GM23338 (cell line): Measurements from ENCODE around the gene HADHA. TPM values are rescaled to one million over a fixed set of nuclear protein-coding genes. Genes with fewer than 3 reads are reported as not detected.

Experiments used
- ATAC-seq: fragments of 200-7000 bp; cut with Tn5 transposase; 3 replicates; pipeline ENCODE4 v1.9.1; 2020
- DNase-seq: peaks from one replicate; pipeline ENCODE4 v3.0.0-alpha.2; 2015; ENCODE audit warnings: low spot score
- H2AFZ ChIP-seq: fragments of 200-600 bp; sonication (generic); 2 replicates; pipeline ENCODE4 v1.8.0; 2016; ENCODE audit warnings: antibody characterized with exemption, mild to moderate bottlenecking, moderate library complexity
- H3F3A ChIP-seq: fragments of 200-600 bp; sonication (generic); replicated peaks from 2 replicates; pipeline ENCODE4 v1.8.0; 2017; ENCODE audit warnings: antibody characterized with exemption, mixed run types, low read depth
- H3K27ac ChIP-seq: fragments of 200-600 bp; sonication (generic); 2 replicates; pipeline ENCODE4 v1.6.1; 2016; ENCODE audit warnings: low read depth
- H3K27me3 ChIP-seq: fragments of 200-600 bp; sonication (generic); 2 replicates; pipeline ENCODE4 v1.8.0; 2016; ENCODE audit warnings: mild to moderate bottlenecking, mixed run types, moderate library complexity; ENCODE audit not compliant: insufficient read depth
- H3K36me3 ChIP-seq: fragments of 200-600 bp; sonication (generic); 2 replicates; pipeline ENCODE4 v1.8.0; 2016; ENCODE audit warnings: mild to moderate bottlenecking; ENCODE audit not compliant: insufficient read depth
- H3K4me1 ChIP-seq: fragments of 200-600 bp; sonication (generic); 2 replicates; pipeline ENCODE4 v1.8.0; 2016; ENCODE audit warnings: mild to moderate bottlenecking, moderate library complexity; ENCODE audit not compliant: insufficient read depth
- H3K4me2 ChIP-seq: fragments of 200-600 bp; sonication (generic); 2 replicates; pipeline ENCODE4 v1.7.1; 2017; ENCODE audit warnings: mixed run types
- H3K4me3 ChIP-seq: fragments of 200-600 bp; sonication (generic); 2 replicates; pipeline ENCODE4 v1.6.1; 2016; ENCODE audit warnings: mixed run types
- H3K79me2 ChIP-seq: fragments of 200-600 bp; sonication (generic); replicated peaks from 2 replicates; pipeline ENCODE4 v1.8.0; 2017; ENCODE audit warnings: mild to moderate bottlenecking; ENCODE audit not compliant: insufficient read depth
- H3K9me2 ChIP-seq: fragments of 200-600 bp; sonication (generic); 2 replicates; pipeline ENCODE4 v1.8.0; 2017; ENCODE audit not compliant: insufficient read depth
- H4K20me1 ChIP-seq: fragments of 200-600 bp; sonication (generic); replicated peaks from 2 replicates; pipeline ENCODE4 v1.8.0; 2017; ENCODE audit warnings: mild to moderate bottlenecking; ENCODE audit not compliant: insufficient read depth
- H3K27ac Mint-ChIP-seq: 2 replicates; pipeline ENCODE4 v1.8.0; 2020; ENCODE audit warnings: inconsistent platforms, mild to moderate bottlenecking, moderate library complexity, mixed read lengths
- H3K27me3 Mint-ChIP-seq: 3 replicates; pipeline ENCODE4 v1.8.0; 2022; ENCODE audit warnings: low read depth, mild to moderate bottlenecking, moderate library complexity, mixed read lengths, inconsistent platforms; ENCODE audit not compliant: insufficient read depth, poor library complexity
- H3K36me3 Mint-ChIP-seq: 3 replicates; pipeline ENCODE4 v1.8.0; 2021; ENCODE audit warnings: low read depth, mild to moderate bottlenecking, inconsistent platforms, moderate library complexity, mixed read lengths
- H3K4me1 Mint-ChIP-seq: 3 replicates; pipeline ENCODE4 v1.8.0; 2020; ENCODE audit warnings: mild to moderate bottlenecking, inconsistent platforms, mixed read lengths
- H3K4me3 Mint-ChIP-seq: 3 replicates; pipeline ENCODE4 v1.8.0; 2021; ENCODE audit warnings: moderate library complexity, mild to moderate bottlenecking, inconsistent platforms, mixed read lengths
- H3K9me3 Mint-ChIP-seq: 3 replicates; pipeline ENCODE4 v1.8.0; 2020; ENCODE audit warnings: moderate library complexity, mild to moderate bottlenecking, inconsistent platforms, mixed read lengths
- CREB1 ChIP-seq: fragments of 250-450 bp; sonication (Bioruptor Pico); IDR thresholded peaks from 2 replicates; pipeline ENCODE4 v1.5.0; 2020; ENCODE audit warnings: low read depth, mild to moderate bottlenecking, moderate library complexity
- EZH2 ChIP-seq: fragments of 200-600 bp; sonication (generic); IDR thresholded peaks from one replicate; pipeline ENCODE4 v1.8.0; 2017; ENCODE audit warnings: antibody characterized with exemption, mild to moderate bottlenecking, low read depth; ENCODE audit not compliant: unreplicated experiment
- EZH2phosphoT487 ChIP-seq: fragments of 200-600 bp; sonication (generic); IDR thresholded peaks from one replicate; pipeline ENCODE4 v1.8.1; 2018; ENCODE audit warnings: antibody characterized with exemption; ENCODE audit not compliant: unreplicated experiment
- JUNB ChIP-seq: IDR thresholded peaks from one replicate; pipeline ENCODE4 v1.6.1; 2016; ENCODE audit warnings: antibody characterized with exemption; ENCODE audit not compliant: unreplicated experiment
- NANOG ChIP-seq: IDR thresholded peaks from 2 replicates; pipeline ENCODE4 v1.6.1; 2016; ENCODE audit warnings: antibody characterized with exemption, borderline replicate concordance
- POLR2AphosphoS5 ChIP-seq: IDR thresholded peaks from 2 replicates; pipeline ENCODE4 v1.6.1; 2016; ENCODE audit warnings: antibody characterized with exemption, low read depth
- STAT1 ChIP-seq: IDR thresholded peaks from one replicate; pipeline ENCODE4 v1.6.1; 2016; ENCODE audit warnings: antibody characterized with exemption; ENCODE audit not compliant: unreplicated experiment
- ZNF114 ChIP-seq: fragments of 250-450 bp; sonication (Bioruptor Pico); IDR thresholded peaks from 2 replicates; pipeline ENCODE4 v1.5.0; 2020; ENCODE audit warnings: mild to moderate bottlenecking, moderate library complexity
- ZNF331 ChIP-seq: fragments of 250-450 bp; sonication (Bioruptor Pico); IDR thresholded peaks from 2 replicates; pipeline ENCODE4 v1.5.0; 2020; ENCODE audit warnings: low read depth, mild to moderate bottlenecking, moderate library complexity
- polyA plus RNA-seq: library from polyadenylated mRNA; unstranded; fragments of >200 nt; fragmentation: Nextera tagmentation; extraction: Ambion mirVana; gene quantifications from 2 replicates; pipeline ENCODE4 v1.2.1, GENCODE V29; 2016
- total RNA-seq: library from RNA; depleted of rRNA; stranded (reverse); fragments of >200 nt; shearing (Covaris generic); gene quantifications from 2 replicates; pipeline ENCODE4 v1.2.3, GENCODE V29; 2014
- TF ChIP-seq, protein P1 (sequence below): IDR thresholded peaks from 2 replicates; pipeline ENCODE4 v1.6.1; 2016; ENCODE audit warnings: antibody characterized with exemption
- TF ChIP-seq, protein P2 (sequence below): fragments of 250-450 bp; sonication (Bioruptor Pico); IDR thresholded peaks from 2 replicates; pipeline ENCODE4 v1.5.0; 2020; ENCODE audit warnings: mild to moderate bottlenecking, moderate library complexity
- TF ChIP-seq, protein P3 (sequence below): IDR thresholded peaks from one replicate; pipeline ENCODE4 v1.6.1; 2018; ENCODE audit warnings: antibody characterized with exemption; ENCODE audit not compliant: unreplicated experiment
- TF ChIP-seq, protein P4 (sequence below), 2 experiments: fragments of 200-600 bp in 1 of 2; sonication (generic) in 1 of 2; conservative IDR thresholded peaks; 2 replicates each; pipeline versions ENCODE4 v1.5.1 to v1.6.1; 2016 to 2017; ENCODE audit warnings: antibody characterized with exemption in 2 of 2, low read depth in 2 of 2, mild to moderate bottlenecking in 2 of 2, moderate library complexity in 1 of 2

HADHA gene
- total and polyA plus RNA-seq, 2 experiments from 2014 or later: 63.9 to 92.3 TPM

DNA sequence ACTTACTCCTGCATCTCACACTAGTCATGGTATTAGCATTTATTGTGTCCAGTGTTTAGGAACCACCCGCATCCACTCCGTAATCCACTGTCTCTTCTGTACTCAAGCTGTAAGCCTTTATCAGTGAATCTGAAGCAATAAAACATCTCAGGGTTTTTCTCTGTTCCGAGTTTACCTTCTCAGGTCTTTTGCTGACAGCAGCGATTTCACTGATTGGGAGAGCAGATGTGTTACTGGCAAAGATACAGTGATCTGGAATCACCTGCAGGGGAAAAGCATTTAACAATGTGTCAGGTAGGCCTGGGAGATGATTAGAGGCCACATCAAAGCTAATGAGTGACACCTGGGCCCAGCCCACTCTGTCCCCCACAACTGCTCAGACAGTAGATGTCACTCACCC is 46.9 kb downstream of the HADHA start:
- H3K79me2 ChIP-seq: no peaks in the 10 kb centered on the region
- H3K4me1 Mint-ChIP-seq: no peaks in the 10 kb centered on the region
- H3K4me3 ChIP-seq: no peak overlapping the region
- no peaks in the 10 kb centered on the region for H3K27me3 ChIP-seq
- peaks cover 80% of the 10 kb centered on the region for H3K36me3 Mint-ChIP-seq
- no peak overlapping the region for H3K27ac Mint-ChIP-seq
- H3K27ac ChIP-seq: no peak overlapping the region
- H3K4me2 ChIP-seq: no peak overlapping the region
- H3F3A ChIP-seq: no peaks in the 10 kb centered on the region
- DNase-seq (no peak), ATAC-seq (no peak)
- no peak overlapping the region for H2AFZ ChIP-seq
- no peaks in the 10 kb centered on the region for H3K4me1 ChIP-seq
- H3K4me3 Mint-ChIP-seq: no peak overlapping the region
- no peaks in the 10 kb centered on the region for H3K27me3 Mint-ChIP-seq
- H3K36me3 ChIP-seq: peaks cover 51% of the 10 kb centered on the region
- no peak for TF ChIP-seq NANOG
- TF ChIP-seq, protein P1, sequence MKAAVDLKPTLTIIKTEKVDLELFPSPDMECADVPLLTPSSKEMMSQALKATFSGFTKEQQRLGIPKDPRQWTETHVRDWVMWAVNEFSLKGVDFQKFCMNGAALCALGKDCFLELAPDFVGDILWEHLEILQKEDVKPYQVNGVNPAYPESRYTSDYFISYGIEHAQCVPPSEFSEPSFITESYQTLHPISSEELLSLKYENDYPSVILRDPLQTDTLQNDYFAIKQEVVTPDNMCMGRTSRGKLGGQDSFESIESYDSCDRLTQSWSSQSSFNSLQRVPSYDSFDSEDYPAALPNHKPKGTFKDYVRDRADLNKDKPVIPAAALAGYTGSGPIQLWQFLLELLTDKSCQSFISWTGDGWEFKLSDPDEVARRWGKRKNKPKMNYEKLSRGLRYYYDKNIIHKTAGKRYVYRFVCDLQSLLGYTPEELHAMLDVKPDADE: no peak
- TF ChIP-seq, protein P2, sequence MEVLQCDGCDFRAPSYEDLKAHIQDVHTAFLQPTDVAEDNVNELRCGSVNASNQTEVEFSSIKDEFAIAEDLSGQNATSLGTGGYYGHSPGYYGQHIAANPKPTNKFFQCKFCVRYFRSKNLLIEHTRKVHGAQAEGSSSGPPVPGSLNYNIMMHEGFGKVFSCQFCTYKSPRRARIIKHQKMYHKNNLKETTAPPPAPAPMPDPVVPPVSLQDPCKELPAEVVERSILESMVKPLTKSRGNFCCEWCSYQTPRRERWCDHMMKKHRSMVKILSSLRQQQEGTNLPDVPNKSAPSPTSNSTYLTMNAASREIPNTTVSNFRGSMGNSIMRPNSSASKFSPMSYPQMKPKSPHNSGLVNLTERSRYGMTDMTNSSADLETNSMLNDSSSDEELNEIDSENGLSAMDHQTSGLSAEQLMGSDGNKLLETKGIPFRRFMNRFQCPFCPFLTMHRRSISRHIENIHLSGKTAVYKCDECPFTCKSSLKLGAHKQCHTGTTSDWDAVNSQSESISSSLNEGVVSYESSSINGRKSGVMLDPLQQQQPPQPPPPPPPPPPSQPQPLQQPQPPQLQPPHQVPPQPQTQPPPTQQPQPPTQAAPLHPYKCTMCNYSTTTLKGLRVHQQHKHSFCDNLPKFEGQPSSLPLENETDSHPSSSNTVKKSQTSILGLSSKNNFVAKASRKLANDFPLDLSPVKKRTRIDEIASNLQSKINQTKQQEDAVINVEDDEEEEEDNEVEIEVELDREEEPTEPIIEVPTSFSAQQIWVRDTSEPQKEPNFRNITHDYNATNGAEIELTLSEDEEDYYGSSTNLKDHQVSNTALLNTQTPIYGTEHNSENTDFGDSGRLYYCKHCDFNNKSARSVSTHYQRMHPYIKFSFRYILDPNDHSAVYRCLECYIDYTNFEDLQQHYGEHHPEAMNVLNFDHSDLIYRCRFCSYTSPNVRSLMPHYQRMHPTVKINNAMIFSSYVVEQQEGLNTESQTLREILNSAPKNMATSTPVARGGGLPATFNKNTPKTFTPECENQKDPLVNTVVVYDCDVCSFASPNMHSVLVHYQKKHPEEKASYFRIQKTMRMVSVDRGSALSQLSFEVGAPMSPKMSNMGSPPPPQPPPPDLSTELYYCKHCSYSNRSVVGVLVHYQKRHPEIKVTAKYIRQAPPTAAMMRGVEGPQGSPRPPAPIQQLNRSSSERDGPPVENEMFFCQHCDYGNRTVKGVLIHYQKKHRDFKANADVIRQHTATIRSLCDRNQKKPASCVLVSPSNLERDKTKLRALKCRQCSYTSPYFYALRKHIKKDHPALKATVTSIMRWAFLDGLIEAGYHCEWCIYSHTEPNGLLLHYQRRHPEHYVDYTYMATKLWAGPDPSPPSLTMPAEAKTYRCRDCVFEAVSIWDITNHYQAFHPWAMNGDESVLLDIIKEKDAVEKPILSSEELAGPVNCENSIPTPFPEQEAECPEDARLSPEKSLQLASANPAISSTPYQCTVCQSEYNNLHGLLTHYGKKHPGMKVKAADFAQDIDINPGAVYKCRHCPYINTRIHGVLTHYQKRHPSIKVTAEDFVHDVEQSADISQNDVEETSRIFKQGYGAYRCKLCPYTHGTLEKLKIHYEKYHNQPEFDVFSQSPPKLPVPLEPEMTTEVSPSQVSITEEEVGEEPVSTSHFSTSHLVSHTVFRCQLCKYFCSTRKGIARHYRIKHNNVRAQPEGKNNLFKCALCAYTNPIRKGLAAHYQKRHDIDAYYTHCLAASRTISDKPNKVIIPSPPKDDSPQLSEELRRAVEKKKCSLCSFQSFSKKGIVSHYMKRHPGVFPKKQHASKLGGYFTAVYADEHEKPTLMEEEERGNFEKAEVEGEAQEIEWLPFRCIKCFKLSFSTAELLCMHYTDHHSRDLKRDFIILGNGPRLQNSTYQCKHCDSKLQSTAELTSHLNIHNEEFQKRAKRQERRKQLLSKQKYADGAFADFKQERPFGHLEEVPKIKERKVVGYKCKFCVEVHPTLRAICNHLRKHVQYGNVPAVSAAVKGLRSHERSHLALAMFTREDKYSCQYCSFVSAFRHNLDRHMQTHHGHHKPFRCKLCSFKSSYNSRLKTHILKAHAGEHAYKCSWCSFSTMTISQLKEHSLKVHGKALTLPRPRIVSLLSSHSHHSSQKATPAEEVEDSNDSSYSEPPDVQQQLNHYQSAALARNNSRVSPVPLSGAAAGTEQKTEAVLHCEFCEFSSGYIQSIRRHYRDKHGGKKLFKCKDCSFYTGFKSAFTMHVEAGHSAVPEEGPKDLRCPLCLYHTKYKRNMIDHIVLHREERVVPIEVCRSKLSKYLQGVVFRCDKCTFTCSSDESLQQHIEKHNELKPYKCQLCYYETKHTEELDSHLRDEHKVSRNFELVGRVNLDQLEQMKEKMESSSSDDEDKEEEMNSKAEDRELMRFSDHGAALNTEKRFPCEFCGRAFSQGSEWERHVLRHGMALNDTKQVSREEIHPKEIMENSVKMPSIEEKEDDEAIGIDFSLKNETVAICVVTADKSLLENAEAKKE (CRISPR knock-in tag): no peak
- no peak for TF ChIP-seq ZNF331 (CRISPR knock-in tag)
- TF ChIP-seq POLR2AphosphoS5: no peak
- no peak for TF ChIP-seq ZNF114 (CRISPR knock-in tag)
- no peak for TF ChIP-seq EZH2
- no peak for TF ChIP-seq JUNB
- no peak for TF ChIP-seq STAT1
- no peak for TF ChIP-seq CREB1 (CRISPR knock-in tag)
- TF ChIP-seq, protein P3, sequence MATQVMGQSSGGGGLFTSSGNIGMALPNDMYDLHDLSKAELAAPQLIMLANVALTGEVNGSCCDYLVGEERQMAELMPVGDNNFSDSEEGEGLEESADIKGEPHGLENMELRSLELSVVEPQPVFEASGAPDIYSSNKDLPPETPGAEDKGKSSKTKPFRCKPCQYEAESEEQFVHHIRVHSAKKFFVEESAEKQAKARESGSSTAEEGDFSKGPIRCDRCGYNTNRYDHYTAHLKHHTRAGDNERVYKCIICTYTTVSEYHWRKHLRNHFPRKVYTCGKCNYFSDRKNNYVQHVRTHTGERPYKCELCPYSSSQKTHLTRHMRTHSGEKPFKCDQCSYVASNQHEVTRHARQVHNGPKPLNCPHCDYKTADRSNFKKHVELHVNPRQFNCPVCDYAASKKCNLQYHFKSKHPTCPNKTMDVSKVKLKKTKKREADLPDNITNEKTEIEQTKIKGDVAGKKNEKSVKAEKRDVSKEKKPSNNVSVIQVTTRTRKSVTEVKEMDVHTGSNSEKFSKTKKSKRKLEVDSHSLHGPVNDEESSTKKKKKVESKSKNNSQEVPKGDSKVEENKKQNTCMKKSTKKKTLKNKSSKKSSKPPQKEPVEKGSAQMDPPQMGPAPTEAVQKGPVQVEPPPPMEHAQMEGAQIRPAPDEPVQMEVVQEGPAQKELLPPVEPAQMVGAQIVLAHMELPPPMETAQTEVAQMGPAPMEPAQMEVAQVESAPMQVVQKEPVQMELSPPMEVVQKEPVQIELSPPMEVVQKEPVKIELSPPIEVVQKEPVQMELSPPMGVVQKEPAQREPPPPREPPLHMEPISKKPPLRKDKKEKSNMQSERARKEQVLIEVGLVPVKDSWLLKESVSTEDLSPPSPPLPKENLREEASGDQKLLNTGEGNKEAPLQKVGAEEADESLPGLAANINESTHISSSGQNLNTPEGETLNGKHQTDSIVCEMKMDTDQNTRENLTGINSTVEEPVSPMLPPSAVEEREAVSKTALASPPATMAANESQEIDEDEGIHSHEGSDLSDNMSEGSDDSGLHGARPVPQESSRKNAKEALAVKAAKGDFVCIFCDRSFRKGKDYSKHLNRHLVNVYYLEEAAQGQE: no peak
- no peak for TF ChIP-seq EZH2phosphoT487
- TF ChIP-seq, protein P4, sequence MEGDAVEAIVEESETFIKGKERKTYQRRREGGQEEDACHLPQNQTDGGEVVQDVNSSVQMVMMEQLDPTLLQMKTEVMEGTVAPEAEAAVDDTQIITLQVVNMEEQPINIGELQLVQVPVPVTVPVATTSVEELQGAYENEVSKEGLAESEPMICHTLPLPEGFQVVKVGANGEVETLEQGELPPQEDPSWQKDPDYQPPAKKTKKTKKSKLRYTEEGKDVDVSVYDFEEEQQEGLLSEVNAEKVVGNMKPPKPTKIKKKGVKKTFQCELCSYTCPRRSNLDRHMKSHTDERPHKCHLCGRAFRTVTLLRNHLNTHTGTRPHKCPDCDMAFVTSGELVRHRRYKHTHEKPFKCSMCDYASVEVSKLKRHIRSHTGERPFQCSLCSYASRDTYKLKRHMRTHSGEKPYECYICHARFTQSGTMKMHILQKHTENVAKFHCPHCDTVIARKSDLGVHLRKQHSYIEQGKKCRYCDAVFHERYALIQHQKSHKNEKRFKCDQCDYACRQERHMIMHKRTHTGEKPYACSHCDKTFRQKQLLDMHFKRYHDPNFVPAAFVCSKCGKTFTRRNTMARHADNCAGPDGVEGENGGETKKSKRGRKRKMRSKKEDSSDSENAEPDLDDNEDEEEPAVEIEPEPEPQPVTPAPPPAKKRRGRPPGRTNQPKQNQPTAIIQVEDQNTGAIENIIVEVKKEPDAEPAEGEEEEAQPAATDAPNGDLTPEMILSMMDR (conservative IDR thresholded peaks at IDR 0.05; ENCODE audit: low read depth in 2 of 2): no peak
- H3K9me2 ChIP-seq: no peaks in the 10 kb centered on the region
- H3K9me3 Mint-ChIP-seq: no peaks in the 10 kb centered on the region
- no peaks in the 10 kb centered on the region; the same call in none of the 2 replicates for H4K20me1 ChIP-seq
